Measurements from ENCODE around the gene BAAT. TPM values are rescaled to one million over a fixed set of nuclear protein-coding genes. Genes with fewer than 3 reads are reported as not detected.

The BAAT gene
- total RNA-seq, 2 donors from 2014 or later, result 0.30 TPM; not detected in 1

DNA sequence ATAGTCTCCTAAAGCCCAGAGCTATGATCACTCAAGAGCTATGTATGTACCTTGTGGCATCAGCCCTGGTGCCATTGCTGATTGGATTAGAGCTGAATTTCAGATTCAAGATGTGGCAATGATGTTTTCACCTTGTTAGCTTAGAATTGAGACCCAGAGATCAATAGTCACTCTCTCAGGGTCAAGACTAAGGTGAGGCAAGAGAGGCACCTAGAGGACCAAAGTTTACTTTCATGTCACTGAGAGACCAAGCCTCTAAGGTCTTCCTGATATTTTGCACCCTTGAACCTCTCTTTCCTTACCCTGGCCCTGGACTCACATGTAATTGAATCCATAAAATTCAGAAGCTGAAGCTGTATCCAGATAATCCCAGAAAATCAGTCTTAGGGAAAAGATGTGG is 42.8 kb downstream of the BAAT start:
- Histone ChIP-seq H3K27me3 (no peaks in the 10 kb centered on the region), H3K4me3 (no peak overlapping the region), H3K27ac (no peak overlapping the region), H3K9ac (ENCODE audit: low read depth in 2 of 2, low read length in 2 of 2) (no peak overlapping the region), H3K4me1 (no peaks in the 10 kb centered on the region), H3K36me3 (no peaks in the 10 kb centered on the region), H3K9me3 (no peaks in the 10 kb centered on the region)
- TF ChIP-seq, protein P1, sequence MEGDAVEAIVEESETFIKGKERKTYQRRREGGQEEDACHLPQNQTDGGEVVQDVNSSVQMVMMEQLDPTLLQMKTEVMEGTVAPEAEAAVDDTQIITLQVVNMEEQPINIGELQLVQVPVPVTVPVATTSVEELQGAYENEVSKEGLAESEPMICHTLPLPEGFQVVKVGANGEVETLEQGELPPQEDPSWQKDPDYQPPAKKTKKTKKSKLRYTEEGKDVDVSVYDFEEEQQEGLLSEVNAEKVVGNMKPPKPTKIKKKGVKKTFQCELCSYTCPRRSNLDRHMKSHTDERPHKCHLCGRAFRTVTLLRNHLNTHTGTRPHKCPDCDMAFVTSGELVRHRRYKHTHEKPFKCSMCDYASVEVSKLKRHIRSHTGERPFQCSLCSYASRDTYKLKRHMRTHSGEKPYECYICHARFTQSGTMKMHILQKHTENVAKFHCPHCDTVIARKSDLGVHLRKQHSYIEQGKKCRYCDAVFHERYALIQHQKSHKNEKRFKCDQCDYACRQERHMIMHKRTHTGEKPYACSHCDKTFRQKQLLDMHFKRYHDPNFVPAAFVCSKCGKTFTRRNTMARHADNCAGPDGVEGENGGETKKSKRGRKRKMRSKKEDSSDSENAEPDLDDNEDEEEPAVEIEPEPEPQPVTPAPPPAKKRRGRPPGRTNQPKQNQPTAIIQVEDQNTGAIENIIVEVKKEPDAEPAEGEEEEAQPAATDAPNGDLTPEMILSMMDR (IDR thresholded peaks at IDR 0.05), result no peak
- no peak for DNase-seq
- intact Hi-C loops (cut with DNase I), result no loop called here

DNA sequence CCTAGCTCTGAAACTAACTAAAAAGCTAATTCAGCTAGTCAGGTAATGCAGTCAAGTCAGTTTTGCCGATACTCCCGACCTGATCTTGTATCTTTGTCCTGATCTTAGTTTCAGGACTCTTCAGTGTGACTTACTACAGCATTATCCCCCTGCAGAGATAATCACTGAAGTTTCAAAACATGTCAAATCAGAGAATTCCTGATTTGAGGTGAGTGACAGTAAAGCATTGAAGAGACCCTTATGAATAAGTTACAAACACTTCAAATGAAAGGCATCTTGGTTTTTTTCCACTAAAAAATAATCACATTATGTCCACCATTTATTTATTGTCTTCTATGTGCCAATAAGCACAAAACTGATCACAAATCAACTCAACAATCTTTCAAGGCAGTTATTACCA is 47.6 kb downstream of the BAAT start:
- intact Hi-C loops (cut with DNase I), result no loop called here

DNA sequence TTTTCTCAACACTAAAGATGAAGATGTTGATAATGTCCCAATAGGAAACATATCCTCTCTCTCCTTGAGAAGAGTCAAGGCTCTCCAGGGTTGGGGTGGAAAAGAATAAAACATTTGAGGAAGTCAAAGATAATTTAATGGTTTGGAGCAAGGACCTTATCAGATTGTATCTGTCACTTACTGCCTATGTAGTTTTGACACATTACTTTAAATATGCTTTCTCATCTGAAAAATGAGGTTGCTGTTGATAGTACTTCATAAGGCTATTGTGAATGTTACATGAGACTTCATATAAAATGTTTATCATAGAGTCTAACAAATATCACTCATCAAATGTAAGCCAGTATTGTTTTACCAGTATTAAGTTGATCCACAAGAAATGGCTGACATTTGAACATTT is 48.7 kb downstream of the BAAT start:
- no peak overlapping the region for H3K27ac ChIP-seq
- H3K27me3 ChIP-seq, result no peaks in the 10 kb centered on the region
- no peaks in the 10 kb centered on the region for H3K36me3 ChIP-seq
- no peaks in the 10 kb centered on the region for H3K4me1 ChIP-seq
- TF ChIP-seq, protein P1 (IDR thresholded peaks at IDR 0.05), result no peak
- no peaks in the 10 kb centered on the region for H3K9me3 ChIP-seq
- intact Hi-C loops (cut with DNase I), result no loop called here
- no peak overlapping the region for H3K4me3 ChIP-seq
- no peak for DNase-seq
- H3K9ac ChIP-seq (ENCODE audit: low read depth in 2 of 2, low read length in 2 of 2), result no peak overlapping the region

More for the DNA sequence above, 47.6 kb downstream of the BAAT start:
- no peak overlapping the region for H3K27ac ChIP-seq
- DNase-seq, result no peak
- H3K4me3 ChIP-seq, result no peak overlapping the region
- TF ChIP-seq, protein P1 (IDR thresholded peaks at IDR 0.05), result no peak
- H3K9ac ChIP-seq (ENCODE audit: low read depth in 2 of 2, low read length in 2 of 2), result no peak overlapping the region
- H3K36me3 ChIP-seq, result no peaks in the 10 kb centered on the region
- no peaks in the 10 kb centered on the region for H3K27me3 ChIP-seq
- H3K9me3 ChIP-seq, result no peaks in the 10 kb centered on the region
- H3K4me1 ChIP-seq, result no peaks in the 10 kb centered on the region

DNA sequence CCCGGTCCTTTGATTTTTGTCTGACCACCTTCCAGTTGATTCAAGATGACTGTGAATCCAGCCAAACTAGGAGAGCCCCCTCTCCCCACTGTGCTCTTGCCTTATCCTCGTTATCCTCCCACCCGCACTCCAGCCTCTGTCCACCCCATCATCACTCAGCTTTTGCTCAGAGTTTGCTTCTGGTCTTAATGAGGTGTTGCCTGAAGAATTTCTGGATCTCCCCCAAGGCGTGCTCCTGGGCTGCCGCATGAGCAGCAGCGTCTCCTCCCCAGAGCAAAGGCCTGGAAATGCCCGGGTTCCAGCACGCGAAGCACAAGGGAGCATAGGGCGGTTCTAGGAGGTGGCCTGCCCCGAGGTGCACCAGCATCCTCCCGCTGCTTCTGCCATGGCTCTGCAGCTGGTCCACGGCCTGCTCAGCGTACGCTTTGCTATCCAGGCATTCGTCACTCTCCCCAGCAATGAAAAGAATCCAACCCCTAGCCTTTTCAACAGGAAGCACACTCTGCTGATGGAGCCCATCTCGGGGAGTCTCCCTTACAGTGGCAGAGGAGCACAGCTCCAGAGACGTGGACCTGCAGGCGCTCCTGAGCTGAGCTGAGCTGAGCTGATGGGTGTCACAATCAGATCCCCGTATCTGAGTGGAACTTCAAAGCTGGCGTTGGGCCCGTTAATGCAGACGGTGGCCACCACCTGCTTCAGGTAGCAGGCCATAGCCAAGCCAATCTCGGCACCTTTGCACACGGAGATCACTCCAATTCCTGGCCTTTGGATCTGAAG is 50.7 kb downstream of the BAAT start:
- Histone ChIP-seq H3K9me3 (no peaks in the 10 kb centered on the region), H3K4me3 (no peak overlapping the region), H3K27me3 (no peaks in the 10 kb centered on the region), H3K9ac (ENCODE audit: low read depth in 2 of 2, low read length in 2 of 2) (no peak overlapping the region), H3K4me1 (no peaks in the 10 kb centered on the region), H3K27ac (no peak overlapping the region), H3K36me3 (no peaks in the 10 kb centered on the region)
- no peak for DNase-seq
- intact Hi-C loops (cut with DNase I), result no loop called here
- TF ChIP-seq, protein P1 (IDR thresholded peaks at IDR 0.05), result no peak

DNA sequence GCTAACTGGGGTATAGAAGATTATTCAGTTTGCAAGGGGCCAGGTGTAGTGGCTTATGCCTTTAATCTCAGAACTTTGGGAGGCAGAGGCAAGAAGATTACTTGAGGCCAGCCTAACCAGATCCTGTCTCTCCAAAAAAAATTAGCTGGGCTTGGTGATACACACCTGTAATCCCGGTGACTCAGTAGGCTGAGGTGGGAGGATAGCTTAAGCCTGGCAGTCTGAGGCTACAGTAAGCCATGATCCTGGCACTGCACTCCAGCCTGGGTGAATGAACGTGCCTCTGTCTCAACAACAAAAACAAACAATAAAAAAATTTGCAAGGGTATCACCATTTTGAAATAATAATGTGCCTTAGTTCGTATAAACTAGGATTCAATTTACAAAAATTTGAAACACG is 51.3 kb downstream of the BAAT start:
- Histone ChIP-seq H3K27me3 (no peaks in the 10 kb centered on the region), H3K9me3 (no peaks in the 10 kb centered on the region), H3K36me3 (no peaks in the 10 kb centered on the region), H3K27ac (no peak overlapping the region), H3K9ac (ENCODE audit: low read depth in 2 of 2, low read length in 2 of 2) (no peak overlapping the region), H3K4me3 (no peak overlapping the region), H3K4me1 (no peaks in the 10 kb centered on the region)
- intact Hi-C loops (cut with DNase I), result no loop called here
- TF ChIP-seq, protein P1 (IDR thresholded peaks at IDR 0.05), result no peak
- DNase-seq, result no peak

All from colonic mucosa (tissue), 4 donors.